PFSK-1 (cell line): ENCODE results near the gene ZHX3.

Experiments used
- FOXP2 ChIP-seq: optimal IDR thresholded peaks from 2 replicates; pipeline ENCODE3; 2011; ENCODE audit warnings: borderline replicate concordance, control low read depth, inconsistent platforms; ENCODE audit not compliant: insufficient read depth; ENCODE audit errors: extremely low read length, extremely low read depth
- POLR2AphosphoS5 ChIP-seq: IDR thresholded peaks from 2 replicates; pipeline ENCODE4 v1.6.1; 2012; ENCODE audit warnings: low read depth, mild to moderate bottlenecking, control low read depth, low read length, moderate library complexity
- REST ChIP-seq, 2 experiments: IDR thresholded peaks; 2 replicates each; pipeline versions ENCODE4 v1.6.1 to v1.8.0; 2011 to 2012; ENCODE audit warnings: low read depth in 2 of 2, low read length in 2 of 2, control low read depth in 1 of 2, inconsistent platforms in 1 of 2, mild to moderate bottlenecking in 1 of 2, moderate library complexity in 1 of 2; ENCODE audit not compliant: insufficient read depth in 1 of 2
- SIN3A ChIP-seq: IDR thresholded peaks from 2 replicates; pipeline ENCODE4 v1.6.1; 2012; ENCODE audit warnings: mild to moderate bottlenecking, low read length, moderate library complexity, borderline replicate concordance; ENCODE audit not compliant: insufficient read depth
- TAF1 ChIP-seq: IDR thresholded peaks from 2 replicates; pipeline ENCODE4 v1.6.1; 2012; ENCODE audit warnings: low read length, control low read depth, borderline replicate concordance; ENCODE audit not compliant: insufficient read depth

The ZHX3 gene

GRCh38 chr20:41135888-41136679 lies 181.4 kb downstream of the ZHX3 start:
- TF ChIP-seq TAF1: no peak
- TF ChIP-seq SIN3A: no peak
- TF ChIP-seq POLR2AphosphoS5: no peak
- no peak for TF ChIP-seq REST (IDR thresholded peaks at IDR 0.05; ENCODE audit: insufficient read depth in 1 of 2, low read depth in 2 of 2, low read length in 2 of 2)
- no peak for TF ChIP-seq FOXP2

DNA sequence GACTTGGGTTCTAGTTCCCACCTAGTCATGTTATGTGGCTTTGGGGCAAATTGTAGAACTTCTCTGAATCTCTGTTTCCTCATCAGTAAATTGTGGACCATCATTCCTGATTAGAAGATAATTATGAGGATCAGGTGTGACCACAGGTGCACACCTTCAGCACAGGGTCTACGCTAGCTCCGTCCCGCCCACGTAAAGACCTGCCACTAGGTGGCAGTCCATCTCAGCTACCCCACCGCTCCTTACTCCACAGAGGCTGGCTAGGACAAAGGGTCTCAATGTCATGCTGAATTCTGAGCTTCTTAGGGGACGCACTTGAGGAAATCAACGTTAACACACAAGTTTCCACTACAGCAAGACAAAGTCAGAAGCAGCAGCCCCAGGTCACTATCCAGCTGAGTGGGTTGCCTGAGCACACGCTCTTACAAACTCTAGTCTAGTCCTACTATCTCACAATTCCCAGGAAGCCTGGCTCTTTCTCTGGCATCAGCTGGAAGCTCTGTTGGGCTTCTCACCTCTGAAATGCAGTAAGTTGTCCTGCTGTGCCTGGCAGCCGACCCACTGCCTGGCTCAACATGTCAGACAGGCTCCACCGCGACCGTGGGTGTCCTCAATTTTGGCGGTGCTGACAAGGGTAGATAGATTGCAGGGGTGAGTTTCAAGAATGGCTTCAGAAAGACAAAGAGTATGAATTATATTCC lies 182.2 kb downstream of the ZHX3 start:
- TF ChIP-seq FOXP2: no peak
- no peak for TF ChIP-seq SIN3A
- no peak for TF ChIP-seq POLR2AphosphoS5
- TF ChIP-seq TAF1: no peak
- no peak for TF ChIP-seq REST (IDR thresholded peaks at IDR 0.05; ENCODE audit: insufficient read depth in 1 of 2, low read depth in 2 of 2, low read length in 2 of 2)

GRCh38 chr20:41134362-41135186 lies 183.0 kb downstream of the ZHX3 start:
- TF ChIP-seq POLR2AphosphoS5: no peak
- TF ChIP-seq TAF1: no peak
- no peak for TF ChIP-seq SIN3A

DNA sequence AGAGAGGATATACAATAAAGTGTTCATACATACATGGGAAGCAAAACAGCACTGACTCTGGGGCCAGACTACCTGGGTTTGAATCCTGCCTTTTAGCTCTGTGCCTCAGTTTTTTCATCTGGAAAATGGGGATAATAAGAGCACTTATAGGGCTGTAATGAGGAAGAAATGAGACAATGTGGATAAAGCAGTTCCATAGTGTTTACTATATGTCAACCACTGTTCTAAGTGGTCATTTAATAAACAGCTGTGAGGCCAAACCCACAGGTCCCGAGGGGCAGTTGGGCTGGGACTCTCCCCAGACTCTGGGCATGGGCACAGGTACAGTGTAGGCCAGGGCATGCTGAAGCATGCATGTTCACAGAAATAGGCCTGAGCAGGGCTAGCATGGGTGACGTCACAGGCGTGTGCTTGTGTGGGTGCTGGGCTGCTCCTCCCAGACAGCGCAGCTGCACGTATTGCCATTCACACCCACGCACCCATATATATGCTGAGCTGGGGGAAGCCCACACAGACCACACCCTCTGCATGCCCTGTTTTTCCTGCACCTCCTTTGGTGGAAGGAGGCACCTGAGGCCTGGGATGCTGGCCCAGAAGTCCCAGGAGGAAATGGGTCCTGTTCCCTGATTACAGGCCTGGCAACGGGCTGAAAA lies 183.7 kb downstream of the ZHX3 start:
- TF ChIP-seq POLR2AphosphoS5: no peak
- no peak for TF ChIP-seq REST (IDR thresholded peaks at IDR 0.05; ENCODE audit: insufficient read depth in 1 of 2, low read depth in 2 of 2, low read length in 2 of 2)
- no peak for TF ChIP-seq TAF1
- TF ChIP-seq SIN3A: no peak
- TF ChIP-seq FOXP2: no peak
